Stimulated activated CD4-positive, alpha-beta T cell treated with anti-CD3 and anti-CD28 coated beads, Interleukin-1b, Interleukin-23, amount 100 ng/mL, for 24 hours (primary cell): ENCODE results near the gene TNKS1BP1.

Source experiments
- DNase-seq, 4 experiments: peaks; one replicate each; pipeline ENCODE4 v3.0.0-alpha.2; 2020; ENCODE audit warnings: low read depth in 4 of 4, low spot score in 1 of 4

The TNKS1BP1 gene

GRCh38 chr11:57312511-57313021, 12.2 kb downstream of the TNKS1BP1 start:
- no peak for DNase-seq

GRCh38 chr11:57311109-57311936, 13.4 kb downstream of the TNKS1BP1 start:
- peak in 3 of 4 experiments; percentile 22 to 76 (median 55) for DNase-seq

- no peak for DNase-seq
These were observed 14.1 kb downstream of the TNKS1BP1 start for GRCh38 chr11:57310630-57311086.

- no peak for DNase-seq
These were observed 14.7 kb downstream of the TNKS1BP1 start for GRCh38 chr11:57310091-57310490.

- DNase-seq = no peak
These were observed 15.4 kb downstream of the TNKS1BP1 start for GRCh38 chr11:57309106-57310059.

- DNase-seq = no peak
These were observed 16.2 kb downstream of the TNKS1BP1 start for GRCh38 chr11:57308426-57309060.

GRCh38 chr11:57307666-57308270, 17.0 kb downstream of the TNKS1BP1 start:
- DNase-seq = no peak

GRCh38 chr11:57306940-57307565, 17.7 kb downstream of the TNKS1BP1 start:
- DNase-seq = no peak

GRCh38 chr11:57306161-57306876, 18.4 kb downstream of the TNKS1BP1 start:
- DNase-seq = no peak

GRCh38 chr11:57305523-57305922, 19.2 kb downstream of the TNKS1BP1 start:
- no peak for DNase-seq

GRCh38 chr11:57303990-57304579, 20.7 kb downstream of the TNKS1BP1 start:
- no peak for DNase-seq

GRCh38 chr11:57303280-57303989, 21.3 kb downstream of the TNKS1BP1 start:
- no peak for DNase-seq

- no peak for DNase-seq
These were observed 22.3 kb downstream of the TNKS1BP1 start for GRCh38 chr11:57302489-57302888.

GRCh38 chr11:57301711-57302423, 22.9 kb downstream of the TNKS1BP1 start:
- no peak for DNase-seq

GRCh38 chr11:57300785-57301184, 24.0 kb downstream of the TNKS1BP1 start:
- DNase-seq = no peak

- DNase-seq = no peak
These were observed 25.5 kb downstream of the TNKS1BP1 start for GRCh38 chr11:57299150-57299737.

GRCh38 chr11:57297221-57297620, 27.5 kb downstream of the TNKS1BP1 start:
- no peak for DNase-seq
